ENCODE results near the gene BORCS6. TPM values are rescaled to one million over a fixed set of nuclear protein-coding genes. Genes with fewer than 3 reads are reported as not detected.
A peak's percentile ranks its signal among the peaks of the same experiment; 100 is the strongest.

BORCS6 gene
- total and polyA plus RNA-seq, 9 of the 15 experiments (the other 6 are each of a cell fraction or from before 2014, with no cell fraction given) = 0.01 to 7.4 (median 2.3) TPM

DNA sequence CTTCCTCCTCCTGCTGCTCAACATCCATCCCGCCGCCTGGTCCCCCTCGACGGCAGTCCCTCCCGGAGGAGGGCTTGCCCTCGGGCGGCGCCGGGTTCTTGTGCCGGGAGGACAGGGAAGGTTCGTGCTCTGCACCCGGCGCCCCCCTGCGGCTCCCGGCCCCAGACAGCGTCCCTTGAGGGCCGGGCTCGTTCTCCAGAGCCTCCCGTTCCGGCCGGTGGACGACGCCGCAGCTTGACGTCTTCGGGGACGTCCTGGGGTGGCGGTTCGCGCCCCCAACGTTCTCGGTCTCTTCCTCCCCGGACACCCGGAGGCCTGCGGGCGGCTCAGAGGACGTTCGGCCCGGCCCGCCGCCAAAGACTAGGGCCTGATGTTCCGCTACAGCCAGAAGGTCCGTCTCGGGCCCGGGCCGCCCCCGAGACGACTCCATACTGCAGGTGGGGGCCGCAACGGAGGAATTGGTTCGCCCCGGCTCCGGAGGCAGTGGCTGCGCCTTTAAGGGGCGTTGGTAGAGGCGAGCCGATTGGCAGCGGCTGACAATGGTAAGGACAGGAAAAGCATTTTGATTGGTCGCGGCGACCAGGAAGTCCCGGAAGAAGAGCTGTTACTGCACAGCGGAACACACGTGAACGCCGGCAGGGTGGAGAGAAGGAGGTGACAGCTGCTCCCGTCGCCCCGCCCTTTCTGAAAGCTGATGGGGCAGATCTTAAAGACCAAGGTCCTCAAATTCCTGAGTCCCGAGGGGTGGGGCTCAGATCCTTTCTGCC is at the start of gene BORCS6 (continued):
- TF ChIP-seq ZNF316 (IDR thresholded peaks at IDR 0.05) = peak; percentile 62

DNA sequence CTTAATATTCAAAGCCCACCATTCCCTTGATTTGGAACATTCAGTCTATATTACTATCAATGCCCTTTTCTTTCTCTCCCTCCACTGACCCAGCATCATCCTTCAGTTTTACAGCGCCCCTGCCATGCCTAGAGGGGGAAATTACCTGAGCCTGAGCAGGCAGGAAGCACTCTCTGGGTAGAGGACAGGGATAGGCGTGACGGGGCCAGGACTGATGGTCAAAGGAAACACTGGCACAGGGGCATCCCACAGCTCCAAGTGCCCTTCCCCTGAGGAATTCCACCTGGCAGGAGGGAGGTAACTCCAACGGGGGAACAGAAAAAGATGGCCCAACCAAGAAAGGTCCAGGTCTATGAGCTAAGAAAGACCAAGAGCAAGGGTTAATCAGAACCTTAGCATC is 47.9 kb upstream of the BORCS6 start:
- Histone ChIP-seq H3K9ac (ENCODE audit: insufficient read depth in 1 of 2, low read depth in 2 of 2, low read length in 2 of 2) (no peak overlapping the region), H3K9me1 (ENCODE audit: control insufficient read depth, insufficient read depth, low read length) (no peaks in the 10 kb centered on the region), H3K27ac (ENCODE audit: extremely low read depth, low read depth, low read length) (no peak overlapping the region), H2AFZ (ENCODE audit: low read depth, low read length) (no peak overlapping the region), H3K9me3 (replicated peaks; ENCODE audit: control insufficient read depth, insufficient read depth, low read depth, low read length) (no peaks in the 10 kb centered on the region), H3K4me3 (no peak overlapping the region), H3K4me1 (replicated peaks in 1 of 2; ENCODE audit: control insufficient read depth in 2 of 2, insufficient read depth in 2 of 2, low read length in 2 of 2) (peaks cover 5 to 6% of the 10 kb centered on the region in 2 experiments; a peak in 3 of 5 replicates), H3K36me3 (ENCODE audit: control insufficient read depth, insufficient read depth, low read length) (peaks cover 75% of the 10 kb centered on the region; the same call in 2 of the 3 replicates), H4K20me1 (replicated peaks; ENCODE audit: control insufficient read depth, insufficient read depth, low read length) (no peaks in the 10 kb centered on the region), H3K79me2 (ENCODE audit: control insufficient read depth, insufficient read depth, low read length) (no peaks in the 10 kb centered on the region; the same call in 2 of the 3 replicates), H3K4me2 (ENCODE audit: insufficient read depth, low read length) (no peak overlapping the region), H3K27me3 (ENCODE audit: control insufficient read depth in 2 of 2, insufficient read depth in 2 of 2, low read length in 2 of 2) (no peaks in the 10 kb centered on the region)
- WGBS (ENCODE audit: insufficient coverage, low coverage, missing lambda C conversion rate) = 78% methylated on average over 4 of the region's 4 CpGs
- BruUV-seq (replicated peaks) = no TSS peak
- DNase-seq (ENCODE audit: extremely low read depth in 1 of 4, low spot score in 3 of 4) (no peak), FAIRE-seq (no peak), ATAC-seq (no peak)
- in situ Hi-C loops (cut with MboI) (no loop called here), intact Hi-C loops (cut with micrococcal nuclease) (no loop called here)
- POLR2A ChIA-PET = interaction anchor here (1.3 to 2.3 kb wide), 2 partner anchors 10 to 11 kb away, joined by 4 to 11 read pairs; partner anchors contain the start of gene CTC1
- CTCF ChIA-PET (ENCODE audit: low intra/inter-chr PET ratio) = no interaction called here
- TF ChIP-seq ZNF133 (CRISPR knock-in tag; IDR thresholded peaks at IDR 0.05) (no peak), ZNF217 (CRISPR knock-in tag; IDR thresholded peaks at IDR 0.05) (no peak), KAT8 (IDR thresholded peaks at IDR 0.05; ENCODE audit: low read depth) (no peak), PCBP2 (IDR thresholded peaks at IDR 0.05; ENCODE audit: low read depth, low read length, poor library complexity, severe bottlenecking) (no peak), CTBP1 (IDR thresholded peaks at IDR 0.05; ENCODE audit: borderline replicate concordance) (no peak), SREBF1 (IDR thresholded peaks at IDR 0.05; ENCODE audit: borderline replicate concordance, low read depth, low read length) (no peak), KAT7 (CRISPR knock-in tag; IDR thresholded peaks at IDR 0.05; ENCODE audit: borderline replicate concordance) (no peak), EP300 (IDR thresholded peaks at IDR 0.05; ENCODE audit: low read length) (no peak), MCM5 (IDR thresholded peaks at IDR 0.05; ENCODE audit: low read depth) (no peak), ETS2 (tag; IDR thresholded peaks at IDR 0.05; ENCODE audit: borderline replicate concordance, poor library complexity, severe bottlenecking) (no peak), BHLHE40 (IDR thresholded peaks at IDR 0.05; ENCODE audit: low read length) (no peak)
- TF ChIP-seq, protein P1, sequence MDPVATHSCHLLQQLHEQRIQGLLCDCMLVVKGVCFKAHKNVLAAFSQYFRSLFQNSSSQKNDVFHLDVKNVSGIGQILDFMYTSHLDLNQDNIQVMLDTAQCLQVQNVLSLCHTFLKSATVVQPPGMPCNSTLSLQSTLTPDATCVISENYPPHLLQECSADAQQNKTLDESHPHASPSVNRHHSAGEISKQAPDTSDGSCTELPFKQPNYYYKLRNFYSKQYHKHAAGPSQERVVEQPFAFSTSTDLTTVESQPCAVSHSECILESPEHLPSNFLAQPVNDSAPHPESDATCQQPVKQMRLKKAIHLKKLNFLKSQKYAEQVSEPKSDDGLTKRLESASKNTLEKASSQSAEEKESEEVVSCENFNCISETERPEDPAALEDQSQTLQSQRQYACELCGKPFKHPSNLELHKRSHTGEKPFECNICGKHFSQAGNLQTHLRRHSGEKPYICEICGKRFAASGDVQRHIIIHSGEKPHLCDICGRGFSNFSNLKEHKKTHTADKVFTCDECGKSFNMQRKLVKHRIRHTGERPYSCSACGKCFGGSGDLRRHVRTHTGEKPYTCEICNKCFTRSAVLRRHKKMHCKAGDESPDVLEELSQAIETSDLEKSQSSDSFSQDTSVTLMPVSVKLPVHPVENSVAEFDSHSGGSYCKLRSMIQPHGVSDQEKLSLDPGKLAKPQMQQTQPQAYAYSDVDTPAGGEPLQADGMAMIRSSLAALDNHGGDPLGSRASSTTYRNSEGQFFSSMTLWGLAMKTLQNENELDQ (CRISPR knock-in tag; IDR thresholded peaks at IDR 0.05; ENCODE audit: borderline replicate concordance) = no peak
- TF ChIP-seq, protein P2, sequence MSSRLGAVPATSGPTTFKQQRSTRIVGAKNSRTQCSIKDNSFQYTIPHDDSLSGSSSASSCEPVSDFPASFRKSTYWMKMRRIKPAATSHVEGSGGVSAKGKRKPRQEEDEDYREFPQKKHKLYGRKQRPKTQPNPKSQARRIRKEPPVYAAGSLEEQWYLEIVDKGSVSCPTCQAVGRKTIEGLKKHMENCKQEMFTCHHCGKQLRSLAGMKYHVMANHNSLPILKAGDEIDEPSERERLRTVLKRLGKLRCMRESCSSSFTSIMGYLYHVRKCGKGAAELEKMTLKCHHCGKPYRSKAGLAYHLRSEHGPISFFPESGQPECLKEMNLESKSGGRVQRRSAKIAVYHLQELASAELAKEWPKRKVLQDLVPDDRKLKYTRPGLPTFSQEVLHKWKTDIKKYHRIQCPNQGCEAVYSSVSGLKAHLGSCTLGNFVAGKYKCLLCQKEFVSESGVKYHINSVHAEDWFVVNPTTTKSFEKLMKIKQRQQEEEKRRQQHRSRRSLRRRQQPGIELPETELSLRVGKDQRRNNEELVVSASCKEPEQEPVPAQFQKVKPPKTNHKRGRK (tag; IDR thresholded peaks at IDR 0.05) = no peak
- TF ChIP-seq, protein P3, sequence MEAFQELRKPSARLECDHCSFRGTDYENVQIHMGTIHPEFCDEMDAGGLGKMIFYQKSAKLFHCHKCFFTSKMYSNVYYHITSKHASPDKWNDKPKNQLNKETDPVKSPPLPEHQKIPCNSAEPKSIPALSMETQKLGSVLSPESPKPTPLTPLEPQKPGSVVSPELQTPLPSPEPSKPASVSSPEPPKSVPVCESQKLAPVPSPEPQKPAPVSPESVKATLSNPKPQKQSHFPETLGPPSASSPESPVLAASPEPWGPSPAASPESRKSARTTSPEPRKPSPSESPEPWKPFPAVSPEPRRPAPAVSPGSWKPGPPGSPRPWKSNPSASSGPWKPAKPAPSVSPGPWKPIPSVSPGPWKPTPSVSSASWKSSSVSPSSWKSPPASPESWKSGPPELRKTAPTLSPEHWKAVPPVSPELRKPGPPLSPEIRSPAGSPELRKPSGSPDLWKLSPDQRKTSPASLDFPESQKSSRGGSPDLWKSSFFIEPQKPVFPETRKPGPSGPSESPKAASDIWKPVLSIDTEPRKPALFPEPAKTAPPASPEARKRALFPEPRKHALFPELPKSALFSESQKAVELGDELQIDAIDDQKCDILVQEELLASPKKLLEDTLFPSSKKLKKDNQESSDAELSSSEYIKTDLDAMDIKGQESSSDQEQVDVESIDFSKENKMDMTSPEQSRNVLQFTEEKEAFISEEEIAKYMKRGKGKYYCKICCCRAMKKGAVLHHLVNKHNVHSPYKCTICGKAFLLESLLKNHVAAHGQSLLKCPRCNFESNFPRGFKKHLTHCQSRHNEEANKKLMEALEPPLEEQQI (IDR thresholded peaks at IDR 0.05) = no peak
